HEK293 (cell line): ENCODE measurements around the gene PPIL4.

Source experiments
- BCL6B ChIP-seq: fragments of 450-650 bp; formaldehyde crosslinking; IDR thresholded peaks from 2 replicates; pipeline ENCODE4 v1.5.1; 2017; ENCODE audit warnings: missing biosample characterization, missing genetic modification characterization
- HIC1 ChIP-seq: fragments of 450-650 bp; formaldehyde crosslinking; IDR thresholded peaks from 2 replicates; pipeline ENCODE4 v1.5.1; 2016; ENCODE audit warnings: missing biosample characterization, missing genetic modification characterization
- HOXD13 ChIP-seq: sonication (generic); formaldehyde crosslinking; IDR thresholded peaks from 2 replicates; pipeline ENCODE4 v1.8.0; 2022; ENCODE audit warnings: missing genetic modification reagents, borderline replicate concordance
- KLF8 ChIP-seq: fragments of 450-650 bp; formaldehyde crosslinking; IDR thresholded peaks from 2 replicates; pipeline ENCODE4 v1.5.1; 2016; ENCODE audit warnings: missing biosample characterization, missing genetic modification characterization
- MYNN ChIP-seq: fragments of 450-650 bp; formaldehyde crosslinking; IDR thresholded peaks from 2 replicates; pipeline ENCODE4 v1.5.1; 2016; ENCODE audit warnings: missing biosample characterization, missing genetic modification characterization, borderline replicate concordance
- PRDM6 ChIP-seq: fragments of 450-650 bp; formaldehyde crosslinking; IDR thresholded peaks from 2 replicates; pipeline ENCODE4 v1.5.1; 2017; ENCODE audit warnings: missing biosample characterization, missing genetic modification characterization
- TCF7L2 ChIP-seq: IDR thresholded peaks from 2 replicates; pipeline ENCODE4 v1.6.1; 2011; ENCODE audit warnings: low read depth, mild to moderate bottlenecking, inconsistent platforms, low read length, moderate library complexity, borderline replicate concordance
- ZBTB21 ChIP-seq: fragments of 450-650 bp; formaldehyde crosslinking; IDR thresholded peaks from 2 replicates; pipeline ENCODE4 v1.5.1; 2017; ENCODE audit warnings: missing biosample characterization, missing genetic modification characterization
- ZFP37 ChIP-seq: fragments of 450-650 bp; formaldehyde crosslinking; IDR thresholded peaks from 2 replicates; pipeline ENCODE4 v1.5.1; 2016; ENCODE audit warnings: missing biosample characterization, missing genetic modification characterization
- ZNF24 ChIP-seq: fragments of 450-650 bp; formaldehyde crosslinking; IDR thresholded peaks from 2 replicates; pipeline ENCODE4 v1.5.1; 2016; ENCODE audit warnings: missing biosample characterization, missing genetic modification characterization
- ZNF341 ChIP-seq: fragments of 450-650 bp; formaldehyde crosslinking; IDR thresholded peaks from 2 replicates; pipeline ENCODE4; 2016; ENCODE audit warnings: low read depth, missing biosample characterization, missing genetic modification characterization
- ZNF398 ChIP-seq: fragments of 450-650 bp; formaldehyde crosslinking; IDR thresholded peaks from 2 replicates; pipeline ENCODE4 v1.5.1; 2017; ENCODE audit warnings: missing biosample characterization, missing genetic modification characterization
- ZNF488 ChIP-seq: fragments of 450-650 bp; formaldehyde crosslinking; IDR thresholded peaks from 2 replicates; pipeline ENCODE4 v1.5.1; 2016; ENCODE audit warnings: missing biosample characterization, missing genetic modification characterization
- ZNF510 ChIP-seq: fragments of 450-650 bp; formaldehyde crosslinking; IDR thresholded peaks from 2 replicates; pipeline ENCODE4 v1.5.1; 2018; ENCODE audit warnings: mild to moderate bottlenecking, missing genetic modification characterization, missing biosample characterization; ENCODE audit not compliant: insufficient replicate concordance
- ZNF513 ChIP-seq: fragments of 450-650 bp; IDR thresholded peaks from 2 replicates; pipeline ENCODE4 v1.5.1; 2018; ENCODE audit warnings: missing biosample characterization, missing genetic modification characterization
- ZNF518A ChIP-seq: fragments of 450-650 bp; formaldehyde crosslinking; conservative IDR thresholded peaks from 2 replicates; pipeline ENCODE4 v1.5.1; 2016; ENCODE audit warnings: low read depth, missing biosample characterization, missing genetic modification characterization
- ZNF544 ChIP-seq: fragments of 450-650 bp; formaldehyde crosslinking; IDR thresholded peaks from 2 replicates; pipeline ENCODE4 v1.5.0; 2017; ENCODE audit warnings: missing biosample characterization, missing genetic modification characterization
- ZNF548 ChIP-seq: fragments of 450-650 bp; formaldehyde crosslinking; IDR thresholded peaks from 2 replicates; pipeline ENCODE4 v1.5.1; 2016; ENCODE audit warnings: missing biosample characterization, missing genetic modification characterization
- ZNF571 ChIP-seq: fragments of 450-650 bp; formaldehyde crosslinking; IDR thresholded peaks from 2 replicates; pipeline ENCODE4 v1.5.0; 2017; ENCODE audit warnings: missing biosample characterization, missing genetic modification characterization
- ZNF626 ChIP-seq: fragments of 450-650 bp; sonication (Bioruptor Pico); formaldehyde crosslinking; IDR thresholded peaks from 2 replicates; pipeline ENCODE4 v1.5.1; 2018; ENCODE audit warnings: missing biosample characterization, missing genetic modification characterization, inconsistent platforms
- ZNF791 ChIP-seq: fragments of 450-650 bp; formaldehyde crosslinking; IDR thresholded peaks from 2 replicates; pipeline ENCODE4 v1.5.1; 2016; ENCODE audit warnings: missing biosample characterization, missing genetic modification characterization
- ZNF792 ChIP-seq: fragments of 450-650 bp; formaldehyde crosslinking; IDR thresholded peaks from 2 replicates; pipeline ENCODE4 v1.5.1; 2016; ENCODE audit warnings: missing biosample characterization, missing genetic modification characterization
- ZSCAN5A ChIP-seq: fragments of 450-650 bp; formaldehyde crosslinking; IDR thresholded peaks from 2 replicates; pipeline ENCODE4 v1.5.1; 2016; ENCODE audit warnings: missing biosample characterization, missing genetic modification characterization

Gene PPIL4

GRCh38 chr6:149563928-149564325 lies 18.1 kb upstream of the PPIL4 start (continued):
- TF ChIP-seq PRDM6 (peak; percentile 87), ZNF571 (tag by site-specific recombination) (no peak), ZNF398 (tag by site-specific recombination) (no peak), MYNN (tag by site-specific recombination) (no peak), ZNF518A (no peak), HIC1 (tag by site-specific recombination) (no peak), ZNF548 (tag by site-specific recombination) (no peak), ZNF544 (no peak), BCL6B (tag by site-specific recombination) (no peak), ZFP37 (tag by site-specific recombination) (no peak), HOXD13 (no peak), ZNF341 (tag by site-specific recombination) (no peak), ZNF626 (no peak), ZNF792 (no peak), ZNF791 (tag by site-specific recombination) (no peak), ZNF510 (tag by site-specific recombination) (no peak), ZNF513 (tag by site-specific recombination) (no peak), ZNF488 (tag by site-specific recombination) (no peak), TCF7L2 (peak; percentile 78), ZBTB21 (tag by site-specific recombination) (no peak), KLF8 (tag by site-specific recombination) (peak; percentile 38; the same call in 1 of the 2 replicates), ZSCAN5A (tag by site-specific recombination) (no peak), ZNF24 (tag by site-specific recombination) (peak; percentile 30; the same call in 1 of the 2 replicates)
